GM12878 (cell line): Measurements from ENCODE around the gene KPNA1. TPM values are rescaled to one million over a fixed set of nuclear protein-coding genes. Genes with fewer than 3 reads are reported as not detected.
A peak's percentile ranks its signal among the peaks of the same experiment; 100 is the strongest.

Experiments
- ASH2L ChIP-seq: fragments of 300-600, 200-600 bp; sonication (generic); IDR thresholded peaks from 2 replicates; pipeline ENCODE4 v1.6.1; 2017; ENCODE audit warnings: low read depth, mild to moderate bottlenecking, borderline replicate concordance
- ATF7 ChIP-seq: fragments of 450-650 bp; IDR thresholded peaks from 2 replicates; pipeline ENCODE4 v1.6.1; 2016; ENCODE audit warnings: low read depth, mild to moderate bottlenecking
- CREB1 ChIP-seq: IDR thresholded peaks from 2 replicates; pipeline ENCODE4 v1.6.1; 2012; ENCODE audit warnings: low read depth, mild to moderate bottlenecking, inconsistent platforms
- EED ChIP-seq: sonication (generic); IDR thresholded peaks from 2 replicates; pipeline ENCODE4 v1.6.1; 2016; ENCODE audit warnings: antibody characterized with exemption, low read depth
- EP300 ChIP-seq, 2 experiments: fragments of 150-350 bp in 1 of 2; IDR thresholded peaks; 2 replicates each; pipeline ENCODE4 v1.6.1; 2011 to 2012; ENCODE audit warnings: low read depth in 2 of 2, low read length in 2 of 2, borderline replicate concordance in 1 of 2, improper control_type of control experiment in 1 of 2, inconsistent platforms in 1 of 2; ENCODE audit not compliant: control insufficient read depth in 1 of 2
- NBN ChIP-seq: fragments of 450-650 bp; IDR thresholded peaks from 2 replicates; pipeline ENCODE4 v1.6.1; 2016
- POU2F2 ChIP-seq: IDR thresholded peaks from 3 replicates; pipeline ENCODE4 v1.6.1; 2011; ENCODE audit warnings: low read depth, mild to moderate bottlenecking, low read length, borderline replicate concordance
- RELA ChIP-seq: fragments of 450-650 bp; IDR thresholded peaks from 2 replicates; pipeline ENCODE4 v1.8.0; 2014; ENCODE audit warnings: borderline replicate concordance; ENCODE audit not compliant: partially characterized antibody
- STAT3 ChIP-seq: IDR thresholded peaks from 2 replicates; pipeline ENCODE4 v1.6.1; 2011; ENCODE audit warnings: low read depth, low read length, improper control_type of control experiment
- TAF1 ChIP-seq: IDR thresholded peaks from 2 replicates; pipeline ENCODE4 v1.6.1; 2011; ENCODE audit warnings: mild to moderate bottlenecking, low read depth, low read length, borderline replicate concordance
- TARDBP ChIP-seq: IDR thresholded peaks from 2 replicates; pipeline ENCODE4 v1.6.1; 2016; ENCODE audit warnings: borderline replicate concordance
- polyA plus RNA-seq, 11 experiments: library from polyadenylated mRNA; depleted of rRNA in 4 of 11; unstranded in 6 of 11; stranded (reverse) in 5 of 11; fragments of >200 nt; fragmentation: Nextera tagmentation in 4 of 11; fragmentation: Illumina TruSeq in 1 of 11; extraction: Ambion mirVana in 4 of 11; extraction: Trizol in 1 of 11; gene quantifications; 1 replicate in 1 of 11; 2 replicates in 10 of 11; pipeline versions ENCODE4 v1.2.1 to v1.2.3, GENCODE V29; 2011 to 2016; ENCODE audit warnings: inconsistent platforms in 2 of 11, missing spikeins in 2 of 11, low read depth in 1 of 11
- total RNA-seq, 4 experiments: library from RNA; depleted of rRNA in 3 of 4; stranded (reverse); fragments of >200 nt in 3 of 4; fragmentation: Illumina TruSeq in 1 of 4; extraction: Trizol in 1 of 4; gene quantifications; 2 replicates each; pipeline versions ENCODE4 v1.2.1 to v1.2.3, GENCODE V29; 2013 to 2021
- TF ChIP-seq, protein P1 (sequence below): fragments of 450-650 bp; IDR thresholded peaks from 2 replicates; pipeline ENCODE4 v1.6.1; 2018; ENCODE audit warnings: borderline replicate concordance, mild to moderate bottlenecking; ENCODE audit not compliant: partially characterized antibody
- TF ChIP-seq, protein P2 (sequence below): fragments of 450-650 bp; IDR thresholded peaks from 2 replicates; pipeline ENCODE4 v1.6.1; 2017; ENCODE audit warnings: mild to moderate bottlenecking, moderate library complexity
- TF ChIP-seq, protein P3 (sequence below): IDR thresholded peaks from 2 replicates; pipeline ENCODE4 v1.6.1; 2011; ENCODE audit warnings: mild to moderate bottlenecking, low read depth, low read length, moderate library complexity; ENCODE audit not compliant: insufficient replicate concordance
- TF ChIP-seq, protein P4 (sequence below): IDR thresholded peaks from 2 replicates; pipeline ENCODE4 v1.6.1; 2012; ENCODE audit warnings: low read depth, low read length, improper control_type of control experiment
- TF ChIP-seq, protein P5 (sequence below): IDR thresholded peaks from 2 replicates; pipeline ENCODE4 v1.6.1; 2011; ENCODE audit warnings: low read depth, mild to moderate bottlenecking, low read length, moderate library complexity, borderline replicate concordance; ENCODE audit errors: extremely low read depth
- TF ChIP-seq, protein P6 (sequence below): fragments of 450-650 bp; conservative IDR thresholded peaks from 2 replicates; pipeline ENCODE4 v1.6.1; 2017; ENCODE audit warnings: mild to moderate bottlenecking, moderate library complexity

KPNA1 gene
- total and polyA plus RNA-seq, 10 of the 15 experiments (the other 5 are each of a cell fraction or from before 2014, with no cell fraction given), result 8.5 to 52.7 (median 41.0) TPM

DNA sequence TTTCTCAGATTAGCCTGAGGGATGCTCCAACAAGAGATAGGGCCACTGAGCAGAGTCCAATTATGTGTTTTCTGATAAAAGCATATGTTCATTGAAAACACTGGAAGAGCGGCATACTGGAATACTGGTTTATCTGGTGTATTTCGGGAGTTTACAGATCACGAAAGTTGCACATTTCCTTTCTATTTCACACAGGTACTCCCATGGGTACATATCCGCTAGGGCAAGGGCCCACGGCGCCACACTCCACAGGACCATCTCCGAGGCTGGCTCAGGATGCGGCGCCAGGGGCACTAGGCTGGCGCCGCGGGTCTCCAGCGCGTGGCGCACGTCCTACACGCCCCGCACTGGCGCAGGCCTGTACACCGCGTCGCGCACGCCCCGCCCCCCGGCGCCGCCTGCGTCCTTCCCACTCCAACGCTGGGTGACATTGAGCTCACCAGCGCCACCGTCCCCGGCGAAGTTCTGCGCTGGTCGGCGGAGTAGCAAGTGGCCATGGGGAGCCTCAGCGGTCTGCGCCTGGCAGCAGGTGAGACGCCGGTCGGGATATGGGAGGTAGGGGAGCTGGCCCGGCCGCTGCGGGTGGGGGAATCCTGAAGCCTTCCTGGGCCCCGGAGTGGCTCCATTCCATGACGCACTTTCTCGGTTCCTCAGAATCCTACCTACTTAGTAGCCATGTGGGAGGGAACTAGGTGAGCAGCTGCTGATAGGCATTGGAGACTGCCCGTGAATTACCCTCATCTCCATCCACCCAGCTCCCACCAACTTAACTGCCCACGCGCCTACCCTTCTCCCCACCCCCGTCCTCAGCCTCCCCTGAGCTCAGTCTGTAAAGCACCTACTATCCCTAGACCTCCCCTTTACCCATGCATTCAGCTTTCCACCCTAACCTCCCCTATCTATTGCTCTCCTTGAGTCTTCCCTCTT lies 130.7 kb downstream of the KPNA1 start, which contains the start of gene FAM162A (continued):
- TF ChIP-seq, protein P1, sequence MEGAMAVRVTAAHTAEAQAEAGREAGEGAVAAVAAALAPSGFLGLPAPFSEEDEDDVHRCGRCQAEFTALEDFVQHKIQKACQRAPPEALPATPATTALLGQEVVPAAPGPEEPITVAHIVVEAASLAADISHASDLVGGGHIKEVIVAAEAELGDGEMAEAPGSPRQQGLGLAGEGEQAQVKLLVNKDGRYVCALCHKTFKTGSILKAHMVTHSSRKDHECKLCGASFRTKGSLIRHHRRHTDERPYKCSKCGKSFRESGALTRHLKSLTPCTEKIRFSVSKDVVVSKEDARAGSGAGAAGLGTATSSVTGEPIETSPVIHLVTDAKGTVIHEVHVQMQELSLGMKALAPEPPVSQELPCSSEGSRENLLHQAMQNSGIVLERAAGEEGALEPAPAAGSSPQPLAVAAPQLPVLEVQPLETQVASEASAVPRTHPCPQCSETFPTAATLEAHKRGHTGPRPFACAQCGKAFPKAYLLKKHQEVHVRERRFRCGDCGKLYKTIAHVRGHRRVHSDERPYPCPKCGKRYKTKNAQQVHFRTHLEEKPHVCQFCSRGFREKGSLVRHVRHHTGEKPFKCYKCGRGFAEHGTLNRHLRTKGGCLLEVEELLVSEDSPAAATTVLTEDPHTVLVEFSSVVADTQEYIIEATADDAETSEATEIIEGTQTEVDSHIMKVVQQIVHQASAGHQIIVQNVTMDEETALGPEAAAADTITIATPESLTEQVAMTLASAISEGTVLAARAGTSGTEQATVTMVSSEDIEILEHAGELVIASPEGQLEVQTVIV, result no peak
- TF ChIP-seq, protein P2, sequence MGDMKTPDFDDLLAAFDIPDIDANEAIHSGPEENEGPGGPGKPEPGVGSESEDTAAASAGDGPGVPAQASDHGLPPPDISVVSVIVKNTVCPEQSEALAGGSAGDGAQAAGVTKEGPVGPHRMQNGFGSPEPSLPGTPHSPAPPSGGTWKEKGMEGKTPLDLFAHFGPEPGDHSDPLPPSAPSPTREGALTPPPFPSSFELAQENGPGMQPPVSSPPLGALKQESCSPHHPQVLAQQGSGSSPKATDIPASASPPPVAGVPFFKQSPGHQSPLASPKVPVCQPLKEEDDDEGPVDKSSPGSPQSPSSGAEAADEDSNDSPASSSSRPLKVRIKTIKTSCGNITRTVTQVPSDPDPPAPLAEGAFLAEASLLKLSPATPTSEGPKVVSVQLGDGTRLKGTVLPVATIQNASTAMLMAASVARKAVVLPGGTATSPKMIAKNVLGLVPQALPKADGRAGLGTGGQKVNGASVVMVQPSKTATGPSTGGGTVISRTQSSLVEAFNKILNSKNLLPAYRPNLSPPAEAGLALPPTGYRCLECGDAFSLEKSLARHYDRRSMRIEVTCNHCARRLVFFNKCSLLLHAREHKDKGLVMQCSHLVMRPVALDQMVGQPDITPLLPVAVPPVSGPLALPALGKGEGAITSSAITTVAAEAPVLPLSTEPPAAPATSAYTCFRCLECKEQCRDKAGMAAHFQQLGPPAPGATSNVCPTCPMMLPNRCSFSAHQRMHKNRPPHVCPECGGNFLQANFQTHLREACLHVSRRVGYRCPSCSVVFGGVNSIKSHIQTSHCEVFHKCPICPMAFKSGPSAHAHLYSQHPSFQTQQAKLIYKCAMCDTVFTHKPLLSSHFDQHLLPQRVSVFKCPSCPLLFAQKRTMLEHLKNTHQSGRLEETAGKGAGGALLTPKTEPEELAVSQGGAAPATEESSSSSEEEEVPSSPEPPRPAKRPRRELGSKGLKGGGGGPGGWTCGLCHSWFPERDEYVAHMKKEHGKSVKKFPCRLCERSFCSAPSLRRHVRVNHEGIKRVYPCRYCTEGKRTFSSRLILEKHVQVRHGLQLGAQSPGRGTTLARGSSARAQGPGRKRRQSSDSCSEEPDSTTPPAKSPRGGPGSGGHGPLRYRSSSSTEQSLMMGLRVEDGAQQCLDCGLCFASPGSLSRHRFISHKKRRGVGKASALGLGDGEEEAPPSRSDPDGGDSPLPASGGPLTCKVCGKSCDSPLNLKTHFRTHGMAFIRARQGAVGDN, result peak; percentile 97
- TF ChIP-seq POU2F2, result peak; percentile 50; the same call in 2 of the 3 replicates
- TF ChIP-seq, protein P3, sequence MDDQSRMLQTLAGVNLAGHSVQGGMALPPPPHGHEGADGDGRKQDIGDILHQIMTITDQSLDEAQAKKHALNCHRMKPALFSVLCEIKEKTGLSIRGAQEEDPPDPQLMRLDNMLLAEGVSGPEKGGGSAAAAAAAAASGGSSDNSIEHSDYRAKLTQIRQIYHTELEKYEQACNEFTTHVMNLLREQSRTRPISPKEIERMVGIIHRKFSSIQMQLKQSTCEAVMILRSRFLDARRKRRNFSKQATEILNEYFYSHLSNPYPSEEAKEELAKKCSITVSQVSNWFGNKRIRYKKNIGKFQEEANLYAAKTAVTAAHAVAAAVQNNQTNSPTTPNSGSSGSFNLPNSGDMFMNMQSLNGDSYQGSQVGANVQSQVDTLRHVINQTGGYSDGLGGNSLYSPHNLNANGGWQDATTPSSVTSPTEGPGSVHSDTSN, result no peak
- TF ChIP-seq, protein P4, sequence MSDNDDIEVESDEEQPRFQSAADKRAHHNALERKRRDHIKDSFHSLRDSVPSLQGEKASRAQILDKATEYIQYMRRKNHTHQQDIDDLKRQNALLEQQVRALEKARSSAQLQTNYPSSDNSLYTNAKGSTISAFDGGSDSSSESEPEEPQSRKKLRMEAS, result peak; percentile 95
- peak; percentile 72; the same call in 1 of the 2 replicates for TF ChIP-seq ASH2L
- peak; percentile 86 for TF ChIP-seq NBN
- TF ChIP-seq ATF7, result peak; percentile 62; the same call in 1 of the 2 replicates
- TF ChIP-seq EP300 (IDR thresholded peaks at IDR 0.05; ENCODE audit: borderline replicate concordance in 1 of 2, control insufficient read depth in 1 of 2, low read depth in 2 of 2, low read length in 2 of 2), result peak in 1 of 2 experiments; percentile 8; a peak in 1 of 4 replicates
- 0 out of 2 replicates have a peak, but pooled peaks have one; percentile 32 for TF ChIP-seq TARDBP
- no peak for TF ChIP-seq STAT3
- TF ChIP-seq, protein P5, sequence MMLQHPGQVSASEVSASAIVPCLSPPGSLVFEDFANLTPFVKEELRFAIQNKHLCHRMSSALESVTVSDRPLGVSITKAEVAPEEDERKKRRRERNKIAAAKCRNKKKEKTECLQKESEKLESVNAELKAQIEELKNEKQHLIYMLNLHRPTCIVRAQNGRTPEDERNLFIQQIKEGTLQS, result no peak
- peak; percentile 83 for TF ChIP-seq CREB1
- TF ChIP-seq, protein P6, sequence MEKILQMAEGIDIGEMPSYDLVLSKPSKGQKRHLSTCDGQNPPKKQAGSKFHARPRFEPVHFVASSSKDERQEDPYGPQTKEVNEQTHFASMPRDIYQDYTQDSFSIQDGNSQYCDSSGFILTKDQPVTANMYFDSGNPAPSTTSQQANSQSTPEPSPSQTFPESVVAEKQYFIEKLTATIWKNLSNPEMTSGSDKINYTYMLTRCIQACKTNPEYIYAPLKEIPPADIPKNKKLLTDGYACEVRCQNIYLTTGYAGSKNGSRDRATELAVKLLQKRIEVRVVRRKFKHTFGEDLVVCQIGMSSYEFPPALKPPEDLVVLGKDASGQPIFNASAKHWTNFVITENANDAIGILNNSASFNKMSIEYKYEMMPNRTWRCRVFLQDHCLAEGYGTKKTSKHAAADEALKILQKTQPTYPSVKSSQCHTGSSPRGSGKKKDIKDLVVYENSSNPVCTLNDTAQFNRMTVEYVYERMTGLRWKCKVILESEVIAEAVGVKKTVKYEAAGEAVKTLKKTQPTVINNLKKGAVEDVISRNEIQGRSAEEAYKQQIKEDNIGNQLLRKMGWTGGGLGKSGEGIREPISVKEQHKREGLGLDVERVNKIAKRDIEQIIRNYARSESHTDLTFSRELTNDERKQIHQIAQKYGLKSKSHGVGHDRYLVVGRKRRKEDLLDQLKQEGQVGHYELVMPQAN, result peak; percentile 80; the same call in 1 of the 2 replicates
- TF ChIP-seq RELA, result peak; percentile 55
- peak; percentile 75; the same call in 1 of the 2 replicates for TF ChIP-seq EED
- peak; percentile 71 for TF ChIP-seq TAF1
